H1 (cell line): ENCODE results near the gene PTPRE. TPM values are rescaled to one million over a fixed set of nuclear protein-coding genes. Genes with fewer than 3 reads are reported as not detected.

Experiments used
- CTCF ChIA-PET: fragments of 300-600 bp; sonication (Branson Sonifier 250); formaldehyde crosslinking; loops from one replicate; lab custom pipeline; 2021; ENCODE audit not compliant: partially characterized antibody; lab: Charles Lee
- POLR2A ChIA-PET: fragments of 300-600 bp; sonication (Branson Sonifier 250); formaldehyde crosslinking; loops from one replicate; lab custom pipeline; 2021; ENCODE audit warnings: inconsistent platforms; ENCODE audit not compliant: partially characterized antibody; lab: Charles Lee
- DNase-seq, 2 experiments: peaks; one replicate each; pipeline versions ENCODE4 v3.0.0 to v3.0.0-alpha.2; 2010 to 2022; ENCODE audit warnings: low spot score in 2 of 2, low read depth in 1 of 2, mixed read lengths in 1 of 2
- FAIRE-seq: peaks from 2 replicates; lab custom pipeline; 2011; peaks lifted over from hg19 to GRCh38; lab: Jason Lieb, UNC
- H2AFZ ChIP-seq: 2 replicates; pipeline ENCODE4 v1.8.1; 2012; ENCODE audit warnings: low read length, inconsistent platforms
- H2AK5ac ChIP-seq: 2 replicates; pipeline ENCODE4 v1.6.1; 2013; ENCODE audit warnings: low read depth, low read length
- H2BK120ac ChIP-seq: replicated peaks from 2 replicates; pipeline ENCODE3; 2013; ENCODE audit warnings: low read depth, low read length, inconsistent platforms
- H2BK12ac ChIP-seq: 2 replicates; pipeline ENCODE4 v1.6.1; 2013; ENCODE audit warnings: low read depth, low read length
- H2BK15ac ChIP-seq: 2 replicates; pipeline ENCODE4 v1.6.1; 2013; ENCODE audit warnings: low read length
- H2BK20ac ChIP-seq: 2 replicates; pipeline ENCODE4 v1.6.1; 2013; ENCODE audit warnings: low read length
- H2BK5ac ChIP-seq: 2 replicates; pipeline ENCODE4 v1.6.1; 2013; ENCODE audit warnings: low read depth, low read length
- H3K14ac ChIP-seq: 2 replicates; pipeline ENCODE4 v1.6.1; 2013; ENCODE audit warnings: inconsistent platforms; ENCODE audit not compliant: insufficient read length
- H3K18ac ChIP-seq: 2 replicates; pipeline ENCODE4 v1.6.1; 2013; ENCODE audit warnings: low read length; ENCODE audit errors: extremely low read depth
- H3K23ac ChIP-seq: 2 replicates; pipeline ENCODE4 v1.6.1; 2013; ENCODE audit warnings: inconsistent platforms; ENCODE audit not compliant: insufficient read length
- H3K23me2 ChIP-seq: 2 replicates; pipeline ENCODE4 v1.6.1; 2013; ENCODE audit warnings: low read depth, low read length
- H3K27ac ChIP-seq: 2 replicates; pipeline ENCODE4 v1.6.1; 2011; ENCODE audit warnings: low read depth, low read length, inconsistent platforms
- H3K27me3 ChIP-seq, 4 experiments: replicated peaks in 1 of 4; 1 replicate in 1 of 4; 2 replicates in 3 of 4; pipeline versions ENCODE4 v1.6.1 to v1.8.1; 2011 to 2013; ENCODE audit warnings: low read length in 3 of 4, mild to moderate bottlenecking in 3 of 4, inconsistent platforms in 2 of 4, mixed read lengths in 2 of 4, moderate library complexity in 1 of 4; ENCODE audit not compliant: control insufficient read depth in 3 of 4, insufficient read depth in 3 of 4; ENCODE audit errors: extremely low read depth in 1 of 4
- H3K36me3 ChIP-seq, 4 experiments: 2 replicates each; pipeline versions ENCODE4 v1.6.1 to v1.8.1; 2011 to 2013; ENCODE audit warnings: mild to moderate bottlenecking in 4 of 4, low read length in 3 of 4, moderate library complexity in 2 of 4, control low read depth in 1 of 4, inconsistent platforms in 1 of 4; ENCODE audit not compliant: insufficient read depth in 4 of 4, control insufficient read depth in 2 of 4
- H3K4ac ChIP-seq: replicated peaks from 2 replicates; pipeline ENCODE3; 2013; ENCODE audit warnings: low read length, low read depth, mixed read lengths, inconsistent platforms; ENCODE audit not compliant: insufficient read length
- H3K4me1 ChIP-seq, 4 experiments: replicated peaks in 1 of 4; 1 replicate in 1 of 4; 2 replicates in 3 of 4; pipeline versions ENCODE4 v1.6.1 to v1.8.1; 2011 to 2013; ENCODE audit warnings: low read length in 3 of 4, inconsistent platforms in 2 of 4, mixed read lengths in 1 of 4; ENCODE audit not compliant: insufficient read depth in 4 of 4, control insufficient read depth in 3 of 4
- H3K4me2 ChIP-seq, 2 experiments: 2 replicates each; pipeline versions ENCODE4 v1.6.1 to v1.8.1; 2011 to 2013; ENCODE audit warnings: low read depth in 2 of 2, low read length in 2 of 2, control low read depth in 1 of 2, inconsistent platforms in 1 of 2, mild to moderate bottlenecking in 1 of 2; ENCODE audit not compliant: insufficient read depth in 1 of 2
- H3K4me3 ChIP-seq, 4 experiments: fragments of 200-600, 300-600 bp in 1 of 4; sonication (generic), shearing (Covaris generic), sonication (Bioruptor Twin) in 1 of 4; 2 replicates each; pipeline versions ENCODE4 v1.5.1 to v1.8.1; 2011 to 2016; ENCODE audit warnings: low read length in 4 of 4, low read depth in 3 of 4, control low read depth in 2 of 4, inconsistent platforms in 2 of 4, mild to moderate bottlenecking in 2 of 4, mixed read lengths in 1 of 4, moderate library complexity in 1 of 4; ENCODE audit not compliant: insufficient read depth in 2 of 4; ENCODE audit errors: extremely low read depth in 1 of 4
- H3K56ac ChIP-seq: replicated peaks from 2 replicates; pipeline ENCODE3; 2013; ENCODE audit warnings: low read depth, mild to moderate bottlenecking, mixed read lengths, low read length, inconsistent platforms; ENCODE audit not compliant: insufficient read length
- H3K79me1 ChIP-seq: 2 replicates; pipeline ENCODE4 v1.6.1; 2013; ENCODE audit warnings: low read depth, low read length, control low read depth
- H3K79me2 ChIP-seq, 2 experiments: 2 replicates each; pipeline versions ENCODE4 v1.6.1 to v1.8.1; 2012 to 2013; ENCODE audit warnings: low read length in 2 of 2, mild to moderate bottlenecking in 2 of 2, inconsistent platforms in 1 of 2; ENCODE audit not compliant: insufficient read depth in 2 of 2, control insufficient read depth in 1 of 2
- H3K9ac ChIP-seq, 4 experiments: replicated peaks in 1 of 4; 1 replicate in 1 of 4; 2 replicates in 3 of 4; pipeline versions ENCODE4 v1.6.1 to v1.8.1; 2011 to 2013; ENCODE audit warnings: low read depth in 3 of 4, low read length in 3 of 4, control low read depth in 2 of 4, mild to moderate bottlenecking in 2 of 4, moderate library complexity in 2 of 4, inconsistent platforms in 1 of 4; ENCODE audit errors: extremely low read depth in 1 of 4
- H3K9me3 ChIP-seq, 2 experiments: 2 replicates each; pipeline versions ENCODE4 v1.6.1 to v1.8.1; 2012 to 2013; ENCODE audit warnings: mild to moderate bottlenecking in 2 of 2, moderate library complexity in 2 of 2, control low read depth in 1 of 2, inconsistent platforms in 1 of 2, low read depth in 1 of 2, low read length in 1 of 2, mixed read lengths in 1 of 2; ENCODE audit not compliant: insufficient read depth in 2 of 2
- H4K20me1 ChIP-seq, 2 experiments: replicated peaks in 1 of 2; 2 replicates each; pipeline versions ENCODE3 to v1.8.1; 2011 to 2013; ENCODE audit warnings: inconsistent platforms in 2 of 2, low read length in 2 of 2, mild to moderate bottlenecking in 1 of 2; ENCODE audit not compliant: insufficient read depth in 2 of 2, control insufficient read depth in 1 of 2
- H4K5ac ChIP-seq: 2 replicates; pipeline ENCODE4 v1.6.1; 2013; ENCODE audit warnings: low read length, low read depth, mixed read lengths, inconsistent platforms; ENCODE audit not compliant: insufficient read length
- H4K8ac ChIP-seq: 2 replicates; pipeline ENCODE4 v1.8.0; 2013; ENCODE audit warnings: mild to moderate bottlenecking, moderate library complexity, low read length, inconsistent platforms; ENCODE audit not compliant: insufficient read depth; ENCODE audit errors: extremely low read depth
- H4K91ac ChIP-seq: replicated peaks from 2 replicates; pipeline ENCODE3; 2013; ENCODE audit warnings: low read length, mixed read lengths, inconsistent platforms; ENCODE audit not compliant: insufficient read length
- ATF3 ChIP-seq: IDR thresholded peaks from 2 replicates; pipeline ENCODE4 v1.6.1; 2011; ENCODE audit warnings: low read depth, mild to moderate bottlenecking, low read length; ENCODE audit not compliant: insufficient read depth
- HDAC6 ChIP-seq: IDR thresholded peaks from one replicate; pipeline ENCODE4 v1.7.1; 2012; ENCODE audit warnings: low read depth, mild to moderate bottlenecking, inconsistent platforms, low read length, moderate library complexity
- RAD21 ChIP-seq, 2 experiments: IDR thresholded peaks in 1 of 2; conservative IDR thresholded peaks in 1 of 2; 2 replicates each; pipeline ENCODE4 v1.6.1; 2011; ENCODE audit warnings: low read depth in 2 of 2, low read length in 2 of 2, improper control_type of control experiment in 1 of 2, inconsistent platforms in 1 of 2, mild to moderate bottlenecking in 1 of 2, moderate library complexity in 1 of 2
- RNF2 ChIP-seq: fragments of 200-900, 300-1000 bp; sonication (generic); IDR thresholded peaks from 2 replicates; pipeline ENCODE4 v1.7.1; 2016; ENCODE audit warnings: borderline replicate concordance, low read depth, mild to moderate bottlenecking, antibody characterized with exemption, low read length; ENCODE audit not compliant: poor library complexity, severe bottlenecking; ENCODE audit errors: missing control alignments
- SP2 ChIP-seq: IDR thresholded peaks from 2 replicates; pipeline ENCODE4 v1.6.1; 2012; ENCODE audit warnings: mild to moderate bottlenecking, low read length, inconsistent platforms
- YY1 ChIP-seq: IDR thresholded peaks from 2 replicates; pipeline ENCODE4 v1.6.1; 2011; ENCODE audit warnings: low read depth, mild to moderate bottlenecking, low read length
- WGBS, 2 experiments: shearing (Covaris generic) in 1 of 2; methylation state at CpG; one replicate each; pipeline versions ENCODE4 v1.1.6 to v1.1.7; 2013 to 2015; ENCODE audit warnings: low lambda C conversion rate in 2 of 2, mixed read lengths in 2 of 2, inconsistent platforms in 1 of 2, low coverage in 1 of 2, missing lambda C conversion rate in 1 of 2; ENCODE audit not compliant: insufficient replicate concordance in 2 of 2, insufficient coverage in 1 of 2, insufficient read length in 1 of 2; ENCODE audit errors: extremely low coverage in 1 of 2, missing lambda C conversion rate in 1 of 2; 5-methylcytosine and 5-hydroxymethylcytosine counted together
- polyA plus RNA-seq, 7 experiments: library from polyadenylated mRNA; depleted of rRNA in 3 of 7; stranded (reverse) in 5 of 7; unstranded in 2 of 7; fragments of >200 nt in 5 of 7; fragments of 200-250 nt in 2 of 7; gene quantifications; 1 replicate in 5 of 7; 2 replicates in 1 of 7; 4 replicates in 1 of 7; pipeline versions ENCODE4 v1.2.1 to v1.2.3, GENCODE V29; 2011 to 2013; ENCODE audit warnings: missing spikeins in 2 of 7, mixed read lengths in 2 of 7
- total RNA-seq: library from RNA; stranded (reverse); fragmentation: NEBNext Ultra II Directional; extraction: Animal tissue kit (Norgen Biotek cat#: 25700); gene quantifications from 2 replicates; pipeline ENCODE4 v1.2.1, GENCODE V29; 2021

The PTPRE gene
- total and polyA plus RNA-seq, 2 of the 8 experiments (the other 6 are each of a cell fraction or from before 2014, with no cell fraction given) = 0.33 to 0.54 TPM

- H4K20me1 ChIP-seq = peaks cover 3 to 5% of the 10 kb centered on the region in 2 experiments
- no peak overlapping the region for H3K14ac ChIP-seq
- no peak overlapping the region for H3K56ac ChIP-seq
- H3K23me2 ChIP-seq = no peaks in the 10 kb centered on the region
- TF ChIP-seq ATF3 (no peak), YY1 (no peak), HDAC6 (no peak), RNF2 (no peak), SP2 (no peak), RAD21 (IDR thresholded peaks at IDR 0.05 in 1 of 2, conservative IDR thresholded peaks at IDR 0.05 in 1 of 2; ENCODE audit: low read depth in 2 of 2, low read length in 2 of 2) (no peak)
- H3K27ac ChIP-seq = no peak overlapping the region
- no peaks in the 10 kb centered on the region for H3K9me3 ChIP-seq
- peaks cover 33 to 78% (median 57%) of the 10 kb centered on the region in 4 experiments for H3K36me3 ChIP-seq
- FAIRE-seq (no peak), DNase-seq (no peak)
- no peak overlapping the region for H2BK5ac ChIP-seq
- no peak overlapping the region for H2BK20ac ChIP-seq
- H3K23ac ChIP-seq = no peak overlapping the region
- H3K4ac ChIP-seq = no peak overlapping the region
- H3K79me1 ChIP-seq = no peaks in the 10 kb centered on the region
- H2AK5ac ChIP-seq = no peak overlapping the region
- no peak overlapping the region for H2AFZ ChIP-seq
- no peaks in the 10 kb centered on the region for H3K27me3 ChIP-seq
- H2BK120ac ChIP-seq = no peak overlapping the region
- H3K4me2 ChIP-seq = no peak overlapping the region
- no peak overlapping the region for H4K91ac ChIP-seq
- no peak overlapping the region; the same call in 1 of the 2 replicates for H4K8ac ChIP-seq
- no peak overlapping the region for H2BK15ac ChIP-seq
- H3K79me2 ChIP-seq = no peaks in the 10 kb centered on the region
- no peaks in the 10 kb centered on the region for H3K4me1 ChIP-seq
- 98% methylated on average over 10 of the region's 10 CpGs; no CpG with 5 or more reads in 1 of the 2 experiments for WGBS, 2 experiments
- no peak overlapping the region for H3K18ac ChIP-seq
- no peak overlapping the region for H3K4me3 ChIP-seq
- ChIA-PET POLR2A (no interaction called here), CTCF (interaction anchor here (0.6 to 0.7 kb wide), 2 partner anchors 193 to 798 kb away, joined by 3 read pairs; no protein-coding TSS in a partner anchor)
- H2BK12ac ChIP-seq = no peak overlapping the region
- no peak overlapping the region for H4K5ac ChIP-seq
- H3K9ac ChIP-seq = no peak overlapping the region
Measured at GRCh38 chr10:128099901-128100300, 193.0 kb downstream of the PTPRE start.
